Hepatocyte (in vitro differentiated cells): Measurements from ENCODE around the gene VAV2.

ENCODE experiments used
- EZH2 ChIP-seq: fragments of 200-600 bp; sonication (generic); IDR thresholded peaks from 2 replicates; pipeline ENCODE4 v1.6.1; 2016; ENCODE audit warnings: antibody characterized with exemption, mild to moderate bottlenecking, borderline replicate concordance
- EZH2phosphoT487 ChIP-seq: fragments of 200-600 bp; sonication (generic); IDR thresholded peaks from one replicate; pipeline ENCODE4 v1.6.1; 2018; ENCODE audit warnings: antibody characterized with exemption, mild to moderate bottlenecking, low read depth, moderate library complexity; ENCODE audit not compliant: unreplicated experiment, severe bottlenecking
- TF ChIP-seq, protein P1 (sequence below): fragments of 200-600 bp; sonication (generic); IDR thresholded peaks from 2 replicates; pipeline ENCODE4 v1.5.1; 2016; ENCODE audit warnings: antibody characterized with exemption, mild to moderate bottlenecking; ENCODE audit not compliant: poor library complexity

DNA sequence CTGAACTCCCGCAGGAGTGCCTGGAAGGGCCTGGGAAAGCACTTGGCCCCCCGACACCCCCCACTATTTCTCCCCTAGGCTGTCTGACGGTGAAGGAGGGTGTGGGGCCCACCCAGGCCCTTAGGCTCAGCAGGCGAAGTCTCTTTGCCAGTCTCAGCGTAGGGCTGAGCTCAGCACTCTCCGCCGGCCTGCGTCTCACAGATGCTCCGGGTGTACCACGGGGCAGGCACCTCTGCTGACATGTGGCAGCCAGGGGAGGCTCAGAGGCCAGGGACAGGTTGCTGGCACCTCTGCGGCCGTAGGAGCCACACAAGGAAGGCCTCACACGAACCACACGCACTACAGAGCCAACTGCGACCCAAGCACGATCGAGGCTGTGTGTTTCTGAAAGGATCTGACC, 114.2 kb downstream of the VAV2 start:
- TF ChIP-seq EZH2 (no peak), EZH2phosphoT487 (no peak)
- TF ChIP-seq, protein P1, sequence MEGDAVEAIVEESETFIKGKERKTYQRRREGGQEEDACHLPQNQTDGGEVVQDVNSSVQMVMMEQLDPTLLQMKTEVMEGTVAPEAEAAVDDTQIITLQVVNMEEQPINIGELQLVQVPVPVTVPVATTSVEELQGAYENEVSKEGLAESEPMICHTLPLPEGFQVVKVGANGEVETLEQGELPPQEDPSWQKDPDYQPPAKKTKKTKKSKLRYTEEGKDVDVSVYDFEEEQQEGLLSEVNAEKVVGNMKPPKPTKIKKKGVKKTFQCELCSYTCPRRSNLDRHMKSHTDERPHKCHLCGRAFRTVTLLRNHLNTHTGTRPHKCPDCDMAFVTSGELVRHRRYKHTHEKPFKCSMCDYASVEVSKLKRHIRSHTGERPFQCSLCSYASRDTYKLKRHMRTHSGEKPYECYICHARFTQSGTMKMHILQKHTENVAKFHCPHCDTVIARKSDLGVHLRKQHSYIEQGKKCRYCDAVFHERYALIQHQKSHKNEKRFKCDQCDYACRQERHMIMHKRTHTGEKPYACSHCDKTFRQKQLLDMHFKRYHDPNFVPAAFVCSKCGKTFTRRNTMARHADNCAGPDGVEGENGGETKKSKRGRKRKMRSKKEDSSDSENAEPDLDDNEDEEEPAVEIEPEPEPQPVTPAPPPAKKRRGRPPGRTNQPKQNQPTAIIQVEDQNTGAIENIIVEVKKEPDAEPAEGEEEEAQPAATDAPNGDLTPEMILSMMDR: no peak
